Thyroid gland (tissue), 4 donors: Measurements from ENCODE around the gene SAMD13.

Experiments used
- CTCF ChIP-seq, 6 experiments: fragments of 200-600 bp in 3 of 6; fragments of 450-650 bp in 3 of 6; sonication (generic) in 3 of 6; IDR thresholded peaks; one replicate each; pipeline ENCODE4 v1.5.1; 2016 to 2019; ENCODE audit warnings: antibody characterized with exemption in 6 of 6, mild to moderate bottlenecking in 2 of 6, inconsistent platforms in 1 of 6, moderate library complexity in 1 of 6
- POLR2A ChIP-seq, 2 donors: fragments of 450-650 bp; IDR thresholded peaks; one replicate each; pipeline ENCODE4 v1.6.1; 2017; ENCODE audit warnings: antibody characterized with exemption in 2 of 2, mild to moderate bottlenecking in 2 of 2, moderate library complexity in 1 of 2

- TF ChIP-seq CTCF (IDR thresholded peaks at IDR 0.05) (no peak), POLR2A (IDR thresholded peaks at IDR 0.05) (no peak)
These were observed 5.9 kb downstream of the SAMD13 start for GRCh38 chr1:84307398-84307797.
